ENCODE data around the gene HOXD8. TPM values are rescaled to one million over a fixed set of nuclear protein-coding genes. Genes with fewer than 3 reads are reported as not detected.

The HOXD8 gene
- total RNA-seq, 1 experiment from 2014 or later: not detected

DNA sequence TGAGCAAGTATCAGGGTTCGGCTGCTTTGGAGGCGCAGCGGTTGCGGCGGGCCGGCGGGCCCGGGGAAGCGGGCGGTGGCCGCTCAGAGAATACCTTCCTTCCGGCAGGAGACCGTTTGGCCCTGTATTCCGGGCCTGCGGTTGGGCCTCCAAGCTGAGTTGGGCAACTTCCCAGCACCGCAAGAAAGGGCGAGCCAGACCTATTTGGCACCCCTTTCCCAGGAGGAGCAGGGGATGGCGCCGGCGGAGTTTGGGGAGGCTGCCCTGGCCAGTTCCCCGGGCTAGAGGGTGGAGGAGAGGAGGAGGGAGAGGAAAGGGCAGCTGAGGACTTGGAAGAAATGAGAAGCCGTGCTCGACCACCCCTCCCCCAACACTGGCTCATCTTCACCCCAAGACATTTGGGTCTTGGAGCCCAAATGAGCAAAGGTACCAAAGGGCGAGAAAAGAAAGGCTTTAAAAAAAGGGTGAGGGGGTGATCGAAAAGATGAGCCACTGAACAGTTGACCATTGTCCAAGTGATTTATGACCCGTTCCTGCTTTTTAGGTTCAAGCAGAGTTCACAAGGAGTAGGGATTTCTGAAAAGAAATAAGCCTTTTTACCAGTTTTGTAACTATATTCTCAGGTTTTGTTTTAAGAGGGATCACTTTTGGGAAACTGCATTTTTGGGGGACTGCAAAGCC lies 36.0 kb downstream of the HOXD8 start:
- no peak overlapping the region for H3K4me3 Mint-ChIP-seq (ENCODE audit: unreplicated experiment)
- no peaks in the 10 kb centered on the region for H3K36me3 Mint-ChIP-seq (ENCODE audit: insufficient read depth, unreplicated experiment)
- H3K9me3 Mint-ChIP-seq (ENCODE audit: unreplicated experiment): peaks cover 8% of the 10 kb centered on the region
- no peak overlapping the region for H3K27ac Mint-ChIP-seq (ENCODE audit: low read depth, unreplicated experiment)
- no peaks in the 10 kb centered on the region for H3K27me3 Mint-ChIP-seq (ENCODE audit: insufficient read depth, unreplicated experiment)
- POLR2A ChIA-PET: interaction anchor here (0.7 to 0.9 kb wide), 2 partner anchors 22 to 296 kb away, joined by 3 to 5 read pairs; no protein-coding TSS in a partner anchor
- no peak for DNase-seq (ENCODE audit: unreplicated experiment)
- intact Hi-C loops (cut with micrococcal nuclease): no loop called here
- H3K4me1 Mint-ChIP-seq (ENCODE audit: insufficient read depth, unreplicated experiment): no peaks in the 10 kb centered on the region
- BruUV-seq (replicated peaks): no TSS peak
- CTCF ChIA-PET: interaction anchor here (0.6 kb wide), 1 partner anchor 27 kb away, joined by 3 read pairs; no protein-coding TSS in a partner anchor
- TF ChIP-seq, protein P1, sequence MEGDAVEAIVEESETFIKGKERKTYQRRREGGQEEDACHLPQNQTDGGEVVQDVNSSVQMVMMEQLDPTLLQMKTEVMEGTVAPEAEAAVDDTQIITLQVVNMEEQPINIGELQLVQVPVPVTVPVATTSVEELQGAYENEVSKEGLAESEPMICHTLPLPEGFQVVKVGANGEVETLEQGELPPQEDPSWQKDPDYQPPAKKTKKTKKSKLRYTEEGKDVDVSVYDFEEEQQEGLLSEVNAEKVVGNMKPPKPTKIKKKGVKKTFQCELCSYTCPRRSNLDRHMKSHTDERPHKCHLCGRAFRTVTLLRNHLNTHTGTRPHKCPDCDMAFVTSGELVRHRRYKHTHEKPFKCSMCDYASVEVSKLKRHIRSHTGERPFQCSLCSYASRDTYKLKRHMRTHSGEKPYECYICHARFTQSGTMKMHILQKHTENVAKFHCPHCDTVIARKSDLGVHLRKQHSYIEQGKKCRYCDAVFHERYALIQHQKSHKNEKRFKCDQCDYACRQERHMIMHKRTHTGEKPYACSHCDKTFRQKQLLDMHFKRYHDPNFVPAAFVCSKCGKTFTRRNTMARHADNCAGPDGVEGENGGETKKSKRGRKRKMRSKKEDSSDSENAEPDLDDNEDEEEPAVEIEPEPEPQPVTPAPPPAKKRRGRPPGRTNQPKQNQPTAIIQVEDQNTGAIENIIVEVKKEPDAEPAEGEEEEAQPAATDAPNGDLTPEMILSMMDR (IDR thresholded peaks at IDR 0.05; ENCODE audit: unreplicated experiment): no peak

GRCh38 chr2:176166272-176166671 lies 36.8 kb downstream of the HOXD8 start:
- POLR2A ChIA-PET: interaction anchor here (0.6 to 0.9 kb wide), 2 partner anchors 8 to 23 kb away, joined by 3 read pairs; no protein-coding TSS in a partner anchor
- CTCF ChIA-PET: interaction anchor here (0.9 kb wide), 1 partner anchor 25 kb away, joined by 3 read pairs; no protein-coding TSS in a partner anchor
- TF ChIP-seq, protein P1 (IDR thresholded peaks at IDR 0.05; ENCODE audit: unreplicated experiment): no peak
- H3K36me3 Mint-ChIP-seq (ENCODE audit: insufficient read depth, unreplicated experiment): no peaks in the 10 kb centered on the region
- H3K4me3 Mint-ChIP-seq (ENCODE audit: unreplicated experiment): no peak overlapping the region
- DNase-seq (ENCODE audit: unreplicated experiment): no peak
- intact Hi-C loops (cut with micrococcal nuclease): no loop called here
- BruUV-seq (replicated peaks): no TSS peak
- no peaks in the 10 kb centered on the region for H3K4me1 Mint-ChIP-seq (ENCODE audit: insufficient read depth, unreplicated experiment)
- no peaks in the 10 kb centered on the region for H3K27me3 Mint-ChIP-seq (ENCODE audit: insufficient read depth, unreplicated experiment)
- peaks cover 8% of the 10 kb centered on the region for H3K9me3 Mint-ChIP-seq (ENCODE audit: unreplicated experiment)
- H3K27ac Mint-ChIP-seq (ENCODE audit: low read depth, unreplicated experiment): no peak overlapping the region

- intact Hi-C loops (cut with micrococcal nuclease): no loop called here
- no peak for DNase-seq (ENCODE audit: unreplicated experiment)
- CTCF ChIA-PET: interaction anchor here (0.6 to 1.2 kb wide), 4 partner anchors 17 to 534 kb away, joined by 3 read pairs; no protein-coding TSS in a partner anchor
- H3K9me3 Mint-ChIP-seq (ENCODE audit: unreplicated experiment): peaks cover 8% of the 10 kb centered on the region
- TF ChIP-seq, protein P1 (IDR thresholded peaks at IDR 0.05; ENCODE audit: unreplicated experiment): no peak
- H3K27me3 Mint-ChIP-seq (ENCODE audit: insufficient read depth, unreplicated experiment): no peaks in the 10 kb centered on the region
- no peaks in the 10 kb centered on the region for H3K4me1 Mint-ChIP-seq (ENCODE audit: insufficient read depth, unreplicated experiment)
- H3K27ac Mint-ChIP-seq (ENCODE audit: low read depth, unreplicated experiment): no peak overlapping the region
- H3K36me3 Mint-ChIP-seq (ENCODE audit: insufficient read depth, unreplicated experiment): no peaks in the 10 kb centered on the region
- POLR2A ChIA-PET: interaction anchor here (0.7 to 0.8 kb wide), 2 partner anchors 29 to 370 kb away, joined by 3 to 4 read pairs; no protein-coding TSS in a partner anchor
- no peak overlapping the region for H3K4me3 Mint-ChIP-seq (ENCODE audit: unreplicated experiment)
- no TSS peak for BruUV-seq (replicated peaks)
Observed at GRCh38 chr2:176167398-176167797, 37.9 kb downstream of the HOXD8 start.

- ChIA-PET CTCF (interaction anchor here (0.8 to 1.2 kb wide), 3 partner anchors 28 to 483 kb away, joined by 4 to 6 read pairs (median 6); no protein-coding TSS in a partner anchor), POLR2A (no interaction called here)
- H3K4me1 Mint-ChIP-seq (ENCODE audit: insufficient read depth, unreplicated experiment): no peaks in the 10 kb centered on the region
- no peak for DNase-seq (ENCODE audit: unreplicated experiment)
- no peaks in the 10 kb centered on the region for H3K36me3 Mint-ChIP-seq (ENCODE audit: insufficient read depth, unreplicated experiment)
- no peak overlapping the region for H3K27ac Mint-ChIP-seq (ENCODE audit: low read depth, unreplicated experiment)
- intact Hi-C loops (cut with micrococcal nuclease): no loop called here
- peaks cover 3% of the 10 kb centered on the region for H3K9me3 Mint-ChIP-seq (ENCODE audit: unreplicated experiment)
- BruUV-seq (replicated peaks): no TSS peak
- H3K4me3 Mint-ChIP-seq (ENCODE audit: unreplicated experiment): no peak overlapping the region
- no peaks in the 10 kb centered on the region for H3K27me3 Mint-ChIP-seq (ENCODE audit: insufficient read depth, unreplicated experiment)
- TF ChIP-seq, protein P1 (IDR thresholded peaks at IDR 0.05; ENCODE audit: unreplicated experiment): no peak
Observed at GRCh38 chr2:176169181-176169580, 39.7 kb downstream of the HOXD8 start.

Measured in MCF 10A (cell line).